NCI-H524 (cell line): ENCODE measurements around the gene FMO2.

Experiments used
- DNase-seq, 2 experiments: peaks; one replicate each; lab custom pipeline; 2025; lab: John Stamatoyannopoulos, UW

The FMO2 gene

DNA sequence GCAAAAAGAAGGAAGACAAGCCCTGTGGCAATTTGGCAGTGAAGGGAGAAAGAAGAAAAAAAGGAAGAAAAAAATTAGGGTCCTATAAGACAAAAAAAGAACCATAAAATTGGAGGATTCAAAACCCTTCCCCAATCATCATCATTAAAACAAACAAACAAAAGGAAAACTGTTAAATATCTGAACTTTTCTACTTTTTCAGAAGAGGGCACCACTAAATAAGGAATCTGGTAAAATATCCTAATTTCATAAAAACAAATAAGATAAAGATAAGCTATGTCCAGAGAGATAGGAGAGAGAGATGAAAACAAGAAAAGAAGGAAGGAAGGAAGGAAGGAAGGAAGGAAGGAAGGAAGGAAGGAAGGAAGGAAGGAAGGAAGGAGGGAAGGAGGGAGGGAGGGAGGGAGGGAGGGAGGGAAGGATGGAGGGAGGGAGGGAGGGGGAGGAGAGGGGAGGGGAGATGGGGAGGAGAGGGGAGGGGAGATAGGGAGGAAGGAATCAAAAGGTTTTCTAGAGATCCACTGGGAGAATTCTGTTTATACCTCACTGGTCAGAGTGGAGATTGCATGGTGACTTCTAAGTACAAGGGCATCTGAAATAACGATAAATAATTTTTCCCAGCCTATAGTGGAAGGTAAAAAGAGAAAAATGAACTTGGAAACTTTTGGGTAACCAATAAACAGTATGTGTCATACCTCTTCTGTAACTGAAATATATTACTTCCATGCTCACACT lies 10.4 kb upstream of the FMO2 start:
- DNase-seq = no peak

DNA sequence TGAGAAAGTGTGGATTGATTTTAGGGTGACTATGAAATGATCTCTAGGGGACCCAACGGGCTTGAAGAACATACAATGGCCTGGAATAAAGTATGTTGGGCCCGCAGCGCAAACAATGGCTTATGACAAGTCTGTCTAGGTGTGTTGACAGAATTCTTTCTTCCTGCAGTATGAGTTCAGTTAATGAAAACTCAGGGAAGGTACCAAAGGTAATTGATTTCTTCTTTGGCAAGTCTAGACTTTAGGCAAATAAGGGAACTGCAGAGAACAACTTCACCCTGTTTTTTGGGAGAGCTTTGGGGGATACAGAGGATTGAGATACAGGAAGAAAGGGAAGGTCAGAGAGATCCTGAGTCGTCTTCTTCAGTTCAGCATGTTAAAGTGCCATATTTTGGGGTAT lies 7.8 kb upstream of the FMO2 start:
- DNase-seq = no peak

DNA sequence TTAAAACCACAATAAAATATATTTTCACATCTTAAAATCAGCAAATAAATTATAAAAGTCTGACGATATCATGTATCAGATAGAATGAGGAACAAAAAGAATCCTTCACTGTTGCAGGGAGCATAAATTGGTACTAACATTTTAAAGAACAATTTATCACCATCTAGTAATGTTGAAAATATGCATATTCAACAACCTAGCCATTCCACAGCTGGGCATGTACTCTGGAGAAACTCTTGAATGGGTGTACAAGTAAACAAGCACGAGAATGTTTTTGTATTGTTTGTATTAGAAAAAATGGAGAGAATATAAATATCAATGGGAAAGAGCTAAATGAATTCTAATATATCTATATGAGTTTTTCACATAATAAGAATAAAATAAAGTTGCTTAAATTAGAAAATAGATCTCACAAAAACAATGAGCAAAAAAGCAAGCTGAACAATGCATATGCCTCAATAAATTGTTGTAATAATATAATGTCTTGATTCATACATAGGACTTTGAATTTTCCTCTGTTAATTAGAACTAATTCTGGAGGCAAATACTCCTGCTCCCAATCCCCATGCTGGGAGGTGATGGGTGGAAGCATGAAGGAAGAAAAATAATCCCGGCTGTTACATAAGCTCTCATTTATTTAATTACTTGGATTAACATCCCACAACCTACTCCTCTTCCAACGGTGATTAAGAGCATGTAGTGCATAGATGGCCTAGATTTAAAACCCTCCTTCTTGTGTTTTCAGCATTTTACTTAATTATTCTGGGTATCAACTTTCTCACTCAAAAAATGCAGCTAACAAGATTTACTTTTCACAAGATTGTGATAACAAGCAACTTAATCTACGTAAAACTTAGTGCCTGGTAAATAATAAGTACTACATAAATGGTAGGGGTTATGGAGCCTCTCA lies 5.5 kb upstream of the FMO2 start:
- DNase-seq = peak in 1 of 2 experiments; percentile 56

DNA sequence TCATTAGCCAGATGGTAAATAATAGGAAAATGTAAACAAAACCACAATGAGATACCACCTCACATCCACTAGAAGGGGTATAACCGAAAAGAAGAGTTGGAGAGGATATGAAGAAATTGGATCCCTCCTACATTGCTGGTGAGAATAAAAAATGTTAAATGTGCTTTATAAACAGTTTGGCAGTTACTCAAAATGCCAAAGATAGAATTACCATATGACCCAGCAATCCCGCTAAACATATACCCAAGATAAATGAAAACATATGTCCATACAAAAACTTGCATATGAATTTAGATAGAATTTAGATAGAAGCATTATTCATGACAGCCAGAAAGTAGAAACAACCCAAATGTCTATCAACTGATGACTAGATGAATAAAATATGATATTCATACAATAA lies 4.4 kb upstream of the FMO2 start:
- no peak for DNase-seq

DNA sequence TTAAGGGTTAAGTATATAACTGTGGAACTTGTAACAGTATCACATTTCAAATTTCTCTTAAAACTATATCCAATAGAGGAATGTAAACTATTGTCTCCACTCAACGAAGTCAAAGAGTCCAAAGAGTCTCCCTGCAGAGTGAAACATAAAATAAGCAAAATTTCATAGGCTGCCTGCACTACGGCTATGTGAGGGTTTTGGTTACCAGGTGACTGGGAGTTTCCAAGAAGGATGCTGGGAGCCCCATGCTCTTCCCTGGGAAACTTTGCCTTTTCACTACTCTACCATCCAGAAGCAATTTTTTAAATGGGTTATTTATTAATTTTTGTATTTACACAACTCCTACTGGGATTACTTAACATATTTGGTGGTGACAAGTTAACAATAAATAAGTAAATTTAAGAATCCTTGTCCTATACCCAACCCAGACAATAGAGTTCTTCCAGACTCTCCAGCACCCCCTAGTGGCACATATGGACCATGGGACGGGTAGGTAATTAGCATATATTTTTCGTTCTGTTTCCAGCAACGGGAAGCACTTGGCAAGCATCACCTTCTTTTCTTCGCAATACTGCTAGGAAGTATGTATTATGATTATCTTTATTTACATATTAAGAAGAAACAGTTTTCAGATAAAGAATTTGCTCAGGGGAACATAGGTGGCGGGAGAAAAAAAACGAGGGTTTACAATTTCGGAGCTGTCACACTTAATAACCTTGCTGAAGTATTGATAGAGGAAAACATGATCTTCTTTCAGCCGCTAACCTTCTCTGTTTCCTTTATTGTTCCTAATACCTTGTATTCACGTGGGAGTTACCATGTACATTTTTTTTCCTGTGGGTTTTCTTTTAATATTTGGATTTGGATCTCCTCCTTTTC lies 3.5 kb downstream of the FMO2 start:
- peak; percentile 11 to 56 for DNase-seq

DNA sequence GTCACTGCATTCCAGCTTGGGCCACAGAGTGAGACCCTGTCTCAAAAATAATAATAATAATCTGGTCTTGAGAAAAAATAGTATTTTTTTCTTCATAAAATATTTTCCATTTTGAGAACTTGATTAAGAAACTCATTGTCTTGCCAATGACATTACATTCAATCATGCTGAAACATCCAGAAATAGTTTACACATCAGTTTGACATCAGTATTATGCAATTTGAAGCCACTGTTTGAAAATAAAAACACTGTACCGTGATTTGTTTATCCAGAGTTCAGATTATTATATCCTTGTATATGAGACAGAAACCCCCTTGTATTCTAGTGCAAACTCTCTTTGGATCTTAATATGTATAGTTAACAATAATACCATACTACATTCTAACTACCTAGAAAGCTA lies 6.9 kb downstream of the FMO2 start:
- no peak for DNase-seq

DNA sequence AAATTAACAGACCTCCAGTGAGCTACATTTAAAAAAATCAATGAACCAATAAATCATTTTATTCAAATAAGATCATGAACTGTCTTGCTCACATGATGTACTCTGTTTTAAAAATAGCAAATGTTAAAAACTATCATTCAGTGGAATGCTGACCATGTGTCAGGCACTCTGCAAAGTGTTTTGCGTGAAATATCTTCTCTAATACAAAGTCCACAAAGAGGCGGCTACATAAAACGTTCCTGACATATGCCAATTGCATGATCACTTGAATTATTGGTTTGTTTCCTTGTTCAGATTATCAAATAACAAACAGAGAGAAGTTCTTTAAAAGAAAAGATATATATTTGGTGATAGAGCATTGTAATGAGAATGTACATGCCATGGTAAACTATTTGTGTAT lies 10.7 kb downstream of the FMO2 start:
- no peak for DNase-seq

DNA sequence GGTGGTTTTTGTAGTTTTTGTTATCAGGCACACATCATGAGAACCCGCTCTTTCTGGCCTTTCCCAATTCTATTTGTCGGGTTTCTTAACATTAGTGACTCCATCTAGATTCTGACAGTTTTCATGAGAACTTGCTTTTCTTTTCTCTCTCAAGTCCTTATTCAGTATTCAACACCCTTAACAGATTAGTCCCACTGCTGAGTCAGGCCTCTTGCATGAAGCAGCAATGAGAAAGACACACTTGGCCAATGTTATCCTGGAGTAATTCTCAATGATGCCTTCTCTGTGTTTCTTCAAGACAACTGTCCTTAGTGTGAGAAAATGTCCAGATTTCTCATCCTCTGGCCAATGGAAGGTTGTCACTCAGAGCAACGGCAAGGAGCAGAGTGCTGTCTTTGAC lies 11.3 kb downstream of the FMO2 start:
- DNase-seq = no peak

DNA sequence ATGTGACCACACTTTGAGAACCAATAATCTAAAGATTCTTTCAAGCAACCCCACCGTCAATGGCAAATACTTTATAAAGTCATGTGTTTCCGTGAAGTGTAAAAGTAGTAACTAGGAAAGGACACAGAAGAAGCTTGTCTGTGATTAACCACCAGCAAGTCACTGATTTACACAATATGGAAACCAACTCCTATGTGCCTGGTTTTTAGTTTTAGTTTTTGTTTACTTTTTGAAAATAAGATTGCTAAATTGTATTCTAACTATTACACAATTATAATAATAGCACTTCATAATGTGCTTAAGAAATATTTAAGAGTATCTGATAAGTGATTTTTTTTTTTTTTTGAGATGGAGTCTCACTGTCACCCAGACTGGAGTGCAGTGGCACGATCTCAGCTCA lies 13.0 kb downstream of the FMO2 start:
- DNase-seq = no peak

DNA sequence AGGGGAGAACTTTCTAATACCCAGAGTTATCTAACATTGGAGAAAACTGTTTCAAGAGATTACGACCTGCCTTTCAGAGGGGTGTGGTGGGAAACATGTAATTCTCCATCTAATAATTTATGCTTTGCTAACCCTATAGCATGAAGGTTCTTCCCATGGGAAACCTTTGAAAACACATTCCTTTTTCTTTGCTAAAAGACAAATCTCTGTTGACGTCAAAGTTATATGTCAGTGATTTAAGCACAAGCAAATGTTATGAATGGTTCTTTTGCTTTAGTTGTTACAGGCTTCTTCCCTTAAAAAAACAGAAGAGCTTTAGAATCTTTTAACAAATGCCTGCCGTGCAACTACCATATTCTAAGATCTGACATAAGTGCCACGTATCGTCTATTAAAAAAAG lies 19.2 kb downstream of the FMO2 start:
- no peak for DNase-seq

DNA sequence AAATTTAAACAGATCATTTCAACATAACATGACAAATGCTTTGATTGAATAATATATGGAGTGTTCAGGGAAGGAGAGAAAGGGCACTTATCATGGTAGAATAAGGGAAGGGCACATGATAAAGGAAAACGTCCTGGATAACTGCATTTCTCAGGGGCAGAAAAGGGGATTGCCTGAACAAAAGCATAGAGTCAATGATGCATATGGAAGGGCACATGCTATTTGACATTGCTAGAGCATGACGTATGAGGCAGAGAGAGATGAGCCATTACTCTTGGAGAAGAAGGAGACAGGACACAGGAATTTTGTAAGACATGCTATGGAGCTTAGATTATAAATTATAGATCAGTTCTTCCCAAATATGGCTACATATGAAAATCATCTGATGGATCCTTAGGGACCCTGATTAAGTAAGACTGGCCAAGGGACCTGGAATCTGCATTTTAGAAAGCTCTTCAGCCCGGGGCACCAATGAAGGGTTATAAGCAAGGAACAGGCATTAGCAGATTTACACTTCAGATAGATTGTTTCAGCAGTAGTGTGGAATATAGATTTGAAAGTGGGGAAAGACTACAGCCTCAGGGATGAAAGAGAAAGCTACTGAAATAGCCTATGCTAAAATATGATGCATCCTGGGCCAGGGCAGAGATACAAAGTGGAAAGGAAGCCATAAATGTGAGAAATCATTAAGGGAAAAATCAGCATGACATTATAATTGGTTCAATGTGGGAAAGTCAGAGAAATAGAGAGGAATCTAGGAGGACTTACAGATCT lies 21.3 kb downstream of the FMO2 start:
- no peak for DNase-seq

DNA sequence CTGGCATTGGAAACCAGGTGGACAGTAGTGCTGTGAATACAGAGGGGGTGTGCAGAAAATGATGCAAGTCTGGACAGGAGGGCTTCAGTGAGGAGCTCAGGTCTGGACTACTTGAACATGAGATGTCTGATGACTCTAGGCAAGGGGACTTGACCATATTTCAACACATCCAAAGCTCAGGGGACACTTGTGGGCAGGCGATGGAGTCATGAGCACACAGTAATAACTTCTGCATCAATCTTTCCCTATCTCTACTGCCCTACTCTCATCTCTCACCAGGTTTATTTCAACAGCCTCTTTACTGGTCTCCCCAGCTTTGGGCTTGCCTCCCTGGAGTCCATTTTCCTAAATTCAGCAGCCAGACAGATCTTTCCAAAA lies 21.9 kb downstream of the FMO2 start:
- DNase-seq = no peak

DNA sequence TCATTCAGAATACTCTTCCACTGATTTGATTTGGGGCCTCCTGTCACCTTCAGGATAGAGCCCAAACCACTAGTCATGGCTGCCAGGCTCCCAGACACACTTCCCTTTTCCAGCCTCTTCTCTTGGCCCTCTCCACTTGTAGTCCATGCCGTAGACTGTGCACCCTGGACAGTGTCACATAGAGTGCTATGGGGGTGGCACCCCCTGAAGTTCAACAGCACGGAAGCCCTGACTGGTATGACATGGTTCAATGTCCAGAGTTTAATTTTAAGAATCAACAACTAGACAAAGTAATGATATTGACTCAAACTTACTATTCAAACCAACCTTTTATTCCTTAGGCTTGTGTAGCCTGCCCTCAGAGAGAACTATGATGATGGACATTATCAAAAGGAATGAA lies 22.3 kb downstream of the FMO2 start:
- DNase-seq = no peak

DNA sequence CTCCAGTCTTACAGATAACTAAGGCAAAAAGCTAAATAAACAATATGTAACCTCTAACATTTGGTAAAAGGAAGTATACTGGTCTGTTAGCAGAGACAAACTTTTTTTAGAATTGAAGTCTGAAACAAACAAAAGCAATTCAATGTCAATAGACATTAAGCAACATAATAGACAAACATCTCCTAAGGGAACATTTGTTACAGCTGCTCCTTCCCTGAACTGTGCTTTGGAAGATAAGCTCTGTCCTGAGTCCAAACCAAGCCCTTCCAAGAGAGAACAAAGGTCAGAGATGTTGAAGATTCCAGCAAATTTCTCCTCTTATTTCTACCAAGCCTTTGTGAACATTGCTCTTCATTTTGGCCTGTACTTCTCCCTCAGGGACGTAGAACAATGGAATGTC lies 25.3 kb downstream of the FMO2 start:
- no peak for DNase-seq

DNA sequence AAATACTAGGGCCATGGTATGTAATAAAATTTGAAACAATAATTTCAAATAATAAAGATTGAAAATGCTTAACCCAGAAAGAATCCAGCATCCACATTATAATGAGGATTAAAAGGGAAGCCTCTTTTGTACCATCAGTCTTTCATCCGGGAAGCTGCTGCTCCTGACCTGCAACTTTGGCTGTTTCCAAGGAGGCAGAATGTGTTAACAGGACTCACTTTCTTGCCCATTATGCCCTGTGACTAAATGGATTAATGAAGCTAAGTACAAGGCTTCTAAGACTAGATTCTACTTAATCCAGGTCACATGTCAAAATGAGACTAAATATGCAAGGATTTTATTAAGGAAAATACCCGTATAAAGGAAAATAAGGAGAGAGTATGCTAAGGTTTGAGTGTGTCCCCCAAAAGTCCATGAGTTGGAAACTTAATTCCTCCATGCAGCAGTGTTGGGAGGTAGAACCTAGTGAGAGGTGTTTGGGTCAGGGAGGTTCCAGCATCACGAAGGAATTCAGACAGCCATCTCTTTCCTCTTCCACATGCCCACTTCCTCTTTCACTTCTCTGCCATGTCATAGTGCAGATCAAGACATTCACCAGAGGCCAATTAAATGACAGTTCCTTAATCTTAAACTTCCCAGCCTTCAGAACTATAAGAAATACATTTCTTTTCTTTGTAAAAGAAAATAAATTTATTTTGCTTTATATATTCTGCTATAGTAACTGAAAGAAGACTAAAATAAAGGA lies 27.7 kb downstream of the FMO2 start:
- peak in 1 of 2 experiments; percentile 48 for DNase-seq

DNA sequence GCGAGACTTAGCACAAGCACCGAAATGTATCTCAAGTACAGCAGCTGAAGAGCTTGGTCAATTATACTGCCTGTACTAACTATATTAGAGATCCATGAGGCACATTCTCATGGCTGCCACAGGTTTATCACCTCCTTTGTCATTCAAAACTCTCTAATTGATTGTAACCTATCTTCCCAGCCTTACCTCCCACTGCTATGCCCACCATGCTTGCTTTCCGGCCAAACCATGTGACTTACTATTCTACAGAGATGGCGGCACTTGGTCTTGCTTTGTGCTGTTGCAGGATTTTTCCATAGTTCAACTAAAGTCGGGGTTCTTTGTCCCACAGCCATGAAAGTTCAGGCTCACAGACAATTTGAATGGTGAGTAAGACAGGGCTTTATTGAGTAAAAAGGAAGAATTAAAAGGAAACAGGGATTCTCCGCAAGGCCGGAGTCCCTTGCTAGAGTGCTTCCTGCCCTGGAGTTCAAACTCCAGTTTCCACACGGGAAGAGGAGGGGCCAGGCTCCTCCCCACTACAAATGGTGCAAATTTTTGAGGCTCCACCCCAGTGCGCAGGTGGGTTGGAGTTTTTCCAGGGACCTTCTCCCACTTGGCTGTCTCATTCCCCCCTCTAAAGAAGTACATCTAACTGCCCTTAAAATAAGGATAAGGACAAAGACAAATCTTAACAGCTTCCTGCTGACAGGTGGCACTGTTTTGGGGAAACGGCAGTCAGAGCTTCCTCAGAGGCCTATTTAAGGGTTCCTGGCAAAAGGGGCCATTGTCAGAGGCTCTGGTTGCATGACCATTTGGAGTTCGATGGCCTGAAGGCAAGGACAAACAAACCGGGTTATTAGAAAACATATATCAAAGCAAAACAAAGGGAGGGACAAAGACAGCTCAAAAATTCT lies 28.7 kb downstream of the FMO2 start:
- no peak for DNase-seq

DNA sequence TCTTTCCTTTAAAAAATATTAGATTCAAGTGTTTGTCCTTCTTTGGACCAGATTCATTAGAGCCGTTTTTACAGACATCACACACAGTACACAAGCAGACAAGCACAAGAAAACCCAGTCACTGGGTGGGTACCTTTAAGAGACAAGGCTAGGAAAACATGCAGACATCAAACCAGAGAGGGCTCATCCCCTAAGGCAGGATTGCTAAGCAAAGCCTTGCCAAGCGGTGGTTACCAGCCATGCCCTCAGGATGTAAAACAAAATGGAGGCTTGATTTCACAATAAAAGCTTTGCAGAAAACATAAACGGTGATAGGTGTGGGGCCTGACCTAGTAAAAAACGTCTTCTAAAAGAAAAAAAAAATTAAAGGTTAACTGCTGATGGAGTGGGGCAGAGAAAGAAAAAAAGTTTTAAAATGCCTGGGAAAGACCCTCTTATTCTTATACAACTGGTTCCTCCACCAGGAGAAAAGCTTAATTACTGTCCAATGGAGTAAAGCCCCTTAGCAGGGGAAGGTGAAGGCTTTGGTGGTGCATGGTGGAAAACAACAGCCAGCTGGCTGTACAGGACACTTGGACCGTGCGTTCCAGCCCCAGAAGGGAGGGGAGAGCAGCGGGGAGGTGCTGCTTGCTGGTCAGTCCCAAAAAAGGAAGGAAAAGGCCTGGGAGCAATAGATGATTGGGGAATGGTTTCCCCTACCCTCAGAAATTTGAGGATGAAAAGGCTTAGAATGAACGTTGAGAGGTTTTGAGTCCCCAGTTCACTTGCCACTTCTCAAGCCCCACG lies 32.8 kb downstream of the FMO2 start:
- no peak for DNase-seq

DNA sequence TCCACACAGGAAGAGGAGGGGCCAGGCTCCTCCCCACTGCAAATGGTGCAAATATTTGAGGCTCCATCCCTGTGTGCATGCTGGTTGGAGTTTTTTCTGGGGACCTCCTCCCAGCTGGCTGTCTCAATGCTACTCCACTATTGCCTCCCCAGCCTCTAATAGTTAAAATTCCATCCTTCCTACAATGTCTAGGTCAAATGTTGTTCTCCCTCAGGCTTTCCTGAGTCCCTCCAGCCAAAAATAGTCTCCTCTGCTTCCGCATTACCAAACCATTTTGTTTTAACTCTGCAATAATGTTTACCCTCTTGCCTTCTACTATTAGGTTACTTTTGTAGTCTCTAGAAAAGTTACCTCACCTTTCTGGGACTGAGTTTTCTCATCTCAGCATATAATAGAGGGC lies 33.6 kb downstream of the FMO2 start:
- DNase-seq = no peak
